Measurements from ENCODE around the gene ARHGEF6.

The ARHGEF6 gene

GRCh38 chrX:136780241-136780640, 491 bp downstream of the ARHGEF6 start (continued):
- TF ChIP-seq ZNF501 (tag by site-specific recombination; IDR thresholded peaks at IDR 0.05) (no peak), ZBTB26 (tag by site-specific recombination; optimal IDR thresholded peaks at IDR 0.05) (no peak), ZNF596 (tag by site-specific recombination; IDR thresholded peaks at IDR 0.05) (no peak), PRDM2 (tag by site-specific recombination; IDR thresholded peaks at IDR 0.05; ENCODE audit: borderline replicate concordance) (no peak), ZNF449 (tag by site-specific recombination; IDR thresholded peaks at IDR 0.05) (no peak), EGR2 (tag by site-specific recombination; IDR thresholded peaks at IDR 0.05; ENCODE audit: low read depth) (no peak)

GRCh38 chrX:136779346-136779781, 1.4 kb downstream of the ARHGEF6 start:
- TF ChIP-seq MYNN (tag by site-specific recombination; IDR thresholded peaks at IDR 0.05; ENCODE audit: borderline replicate concordance), result no peak
- TF ChIP-seq, protein P1, sequence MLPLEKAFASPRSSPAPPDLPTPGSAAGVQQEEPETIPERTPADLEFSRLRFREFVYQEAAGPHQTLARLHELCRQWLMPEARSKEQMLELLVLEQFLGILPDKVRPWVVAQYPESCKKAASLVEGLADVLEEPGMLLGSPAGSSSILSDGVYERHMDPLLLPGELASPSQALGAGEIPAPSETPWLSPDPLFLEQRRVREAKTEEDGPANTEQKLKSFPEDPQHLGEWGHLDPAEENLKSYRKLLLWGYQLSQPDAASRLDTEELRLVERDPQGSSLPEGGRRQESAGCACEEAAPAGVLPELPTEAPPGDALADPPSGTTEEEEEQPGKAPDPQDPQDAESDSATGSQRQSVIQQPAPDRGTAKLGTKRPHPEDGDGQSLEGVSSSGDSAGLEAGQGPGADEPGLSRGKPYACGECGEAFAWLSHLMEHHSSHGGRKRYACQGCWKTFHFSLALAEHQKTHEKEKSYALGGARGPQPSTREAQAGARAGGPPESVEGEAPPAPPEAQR (tag by site-specific recombination; IDR thresholded peaks at IDR 0.05), result no peak
- TF ChIP-seq, protein P2, sequence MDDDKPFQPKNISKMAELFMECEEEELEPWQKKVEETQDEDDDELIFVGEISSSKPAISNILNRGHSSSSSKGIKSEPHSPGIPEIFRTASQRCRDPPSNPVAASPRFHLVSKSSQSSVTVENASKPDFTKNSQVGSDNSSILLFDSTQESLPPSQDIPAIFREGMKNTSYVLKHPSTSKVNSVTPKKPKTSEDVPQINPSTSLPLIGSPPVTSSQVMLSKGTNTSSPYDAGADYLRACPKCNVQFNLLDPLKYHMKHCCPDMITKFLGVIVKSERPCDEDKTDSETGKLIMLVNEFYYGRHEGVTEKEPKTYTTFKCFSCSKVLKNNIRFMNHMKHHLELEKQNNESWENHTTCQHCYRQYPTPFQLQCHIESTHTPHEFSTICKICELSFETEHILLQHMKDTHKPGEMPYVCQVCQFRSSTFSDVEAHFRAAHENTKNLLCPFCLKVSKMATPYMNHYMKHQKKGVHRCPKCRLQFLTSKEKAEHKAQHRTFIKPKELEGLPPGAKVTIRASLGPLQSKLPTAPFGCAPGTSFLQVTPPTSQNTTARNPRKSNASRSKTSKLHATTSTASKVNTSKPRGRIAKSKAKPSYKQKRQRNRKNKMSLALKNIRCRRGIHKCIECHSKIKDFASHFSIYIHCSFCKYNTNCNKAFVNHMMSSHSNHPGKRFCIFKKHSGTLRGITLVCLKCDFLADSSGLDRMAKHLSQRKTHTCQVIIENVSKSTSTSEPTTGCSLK (tag by site-specific recombination; IDR thresholded peaks at IDR 0.05), result no peak
- TF ChIP-seq, protein P3, sequence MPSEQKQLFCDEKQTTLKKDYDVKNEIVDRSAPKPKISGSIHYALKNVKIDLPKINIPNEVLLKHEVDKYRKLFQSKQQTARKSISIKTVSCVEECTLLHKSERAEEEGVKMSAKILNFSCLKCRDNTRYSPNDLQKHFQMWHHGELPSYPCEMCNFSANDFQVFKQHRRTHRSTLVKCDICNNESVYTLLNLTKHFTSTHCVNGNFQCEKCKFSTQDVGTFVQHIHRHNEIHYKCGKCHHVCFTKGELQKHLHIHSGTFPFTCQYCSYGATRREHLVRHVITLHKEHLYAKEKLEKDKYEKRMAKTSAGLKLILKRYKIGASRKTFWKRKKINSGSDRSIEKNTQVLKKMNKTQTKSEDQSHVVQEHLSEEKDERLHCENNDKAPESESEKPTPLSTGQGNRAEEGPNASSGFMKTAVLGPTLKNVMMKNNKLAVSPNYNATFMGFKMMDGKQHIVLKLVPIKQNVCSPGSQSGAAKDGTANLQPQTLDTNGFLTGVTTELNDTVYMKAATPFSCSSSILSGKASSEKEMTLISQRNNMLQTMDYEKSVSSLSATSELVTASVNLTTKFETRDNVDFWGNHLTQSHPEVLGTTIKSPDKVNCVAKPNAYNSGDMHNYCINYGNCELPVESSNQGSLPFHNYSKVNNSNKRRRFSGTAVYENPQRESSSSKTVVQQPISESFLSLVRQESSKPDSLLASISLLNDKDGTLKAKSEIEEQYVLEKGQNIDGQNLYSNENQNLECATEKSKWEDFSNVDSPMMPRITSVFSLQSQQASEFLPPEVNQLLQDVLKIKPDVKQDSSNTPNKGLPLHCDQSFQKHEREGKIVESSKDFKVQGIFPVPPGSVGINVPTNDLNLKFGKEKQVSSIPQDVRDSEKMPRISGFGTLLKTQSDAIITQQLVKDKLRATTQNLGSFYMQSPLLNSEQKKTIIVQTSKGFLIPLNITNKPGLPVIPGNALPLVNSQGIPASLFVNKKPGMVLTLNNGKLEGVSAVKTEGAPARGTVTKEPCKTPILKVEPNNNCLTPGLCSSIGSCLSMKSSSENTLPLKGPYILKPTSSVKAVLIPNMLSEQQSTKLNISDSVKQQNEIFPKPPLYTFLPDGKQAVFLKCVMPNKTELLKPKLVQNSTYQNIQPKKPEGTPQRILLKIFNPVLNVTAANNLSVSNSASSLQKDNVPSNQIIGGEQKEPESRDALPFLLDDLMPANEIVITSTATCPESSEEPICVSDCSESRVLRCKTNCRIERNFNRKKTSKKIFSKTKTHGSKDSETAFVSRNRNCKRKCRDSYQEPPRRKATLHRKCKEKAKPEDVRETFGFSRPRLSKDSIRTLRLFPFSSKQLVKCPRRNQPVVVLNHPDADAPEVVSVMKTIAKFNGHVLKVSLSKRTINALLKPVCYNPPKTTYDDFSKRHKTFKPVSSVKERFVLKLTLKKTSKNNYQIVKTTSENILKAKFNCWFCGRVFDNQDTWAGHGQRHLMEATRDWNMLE (tag by site-specific recombination; conservative IDR thresholded peaks at IDR 0.05; ENCODE audit: low read depth), result no peak
- TF ChIP-seq ZBTB17 (tag by site-specific recombination; IDR thresholded peaks at IDR 0.05), result peak; percentile 89
- H3K4me1 ChIP-seq (ENCODE audit: control insufficient read depth, insufficient read depth, low read length), result no peaks in the 10 kb centered on the region
- CTCF ChIA-PET, result interaction anchor here (0.6 kb wide), 1 partner anchor 246 kb away, joined by 3 read pairs; no protein-coding TSS in a partner anchor
- no peak overlapping the region for H3K27ac ChIP-seq (ENCODE audit: extremely low read depth, low read depth, low read length)
- H3K4me3 ChIP-seq (ENCODE audit: low read depth, low read length), result no peak overlapping the region
- no peaks in the 10 kb centered on the region for H3K9me3 ChIP-seq (ENCODE audit: control insufficient read depth, insufficient read depth, low read depth, low read length)
- H3K36me3 ChIP-seq (ENCODE audit: control insufficient read depth in 2 of 2, insufficient read depth in 1 of 2, low read length in 2 of 2), result no peaks in the 10 kb centered on the region
- POLR2A ChIA-PET, result no interaction called here

All from HEK293 (cell line).